H9 (cell line): ENCODE data around the gene NUDT16. TPM values are rescaled to one million over a fixed set of nuclear protein-coding genes. Genes with fewer than 3 reads are reported as not detected.

ENCODE experiments used
- DNase-seq: peaks from one replicate; pipeline ENCODE4 v3.0.0-alpha.2; 2017
- H2AFZ ChIP-seq: one replicate; pipeline ENCODE4 v1.6.1; 2013; ENCODE audit warnings: mild to moderate bottlenecking, low read length, control low read depth, moderate library complexity
- H2AK5ac ChIP-seq: 2 replicates; pipeline ENCODE4 v1.6.1; 2013; ENCODE audit warnings: low read length, control low read depth, mixed read lengths; ENCODE audit not compliant: insufficient read length
- H2BK120ac ChIP-seq: one replicate; pipeline ENCODE4 v1.6.1; 2013; ENCODE audit warnings: low read depth, mild to moderate bottlenecking, low read length, control low read depth, inconsistent platforms; ENCODE audit not compliant: poor library complexity, severe bottlenecking
- H2BK12ac ChIP-seq: 2 replicates; pipeline ENCODE4 v1.6.1; 2013; ENCODE audit warnings: low read length, control low read depth, mixed read lengths, low read depth; ENCODE audit not compliant: insufficient read length
- H2BK15ac ChIP-seq: 2 replicates; pipeline ENCODE4 v1.6.1; 2013; ENCODE audit warnings: low read depth, low read length, control low read depth
- H2BK20ac ChIP-seq: one replicate; pipeline ENCODE4 v1.6.1; 2013; ENCODE audit warnings: low read depth, mild to moderate bottlenecking, low read length, control low read depth, inconsistent platforms; ENCODE audit not compliant: poor library complexity, severe bottlenecking
- H2BK5ac ChIP-seq: 2 replicates; pipeline ENCODE4 v1.6.1; 2013; ENCODE audit warnings: low read length, control low read depth, mixed read lengths; ENCODE audit not compliant: insufficient read length
- H3K14ac ChIP-seq: 2 replicates; pipeline ENCODE4 v1.6.1; 2013; ENCODE audit warnings: low read length, control low read depth; ENCODE audit not compliant: insufficient read depth
- H3K18ac ChIP-seq: 2 replicates; pipeline ENCODE4 v1.6.1; 2013; ENCODE audit warnings: low read depth, mild to moderate bottlenecking, mixed read lengths, low read length, control low read depth; ENCODE audit not compliant: insufficient read length
- H3K23ac ChIP-seq: 2 replicates; pipeline ENCODE4 v1.6.1; 2013; ENCODE audit warnings: low read length, control low read depth, mixed read lengths, low read depth; ENCODE audit not compliant: insufficient read length
- H3K23me2 ChIP-seq: 2 replicates; pipeline ENCODE4 v1.6.1; 2013; ENCODE audit warnings: low read depth, mild to moderate bottlenecking, mixed read lengths, low read length, control low read depth; ENCODE audit not compliant: insufficient read length, poor library complexity, severe bottlenecking
- H3K27ac ChIP-seq: 2 replicates; pipeline ENCODE4 v1.5.1; 2013; ENCODE audit warnings: low read length, control low read depth, mixed read lengths, low read depth; ENCODE audit not compliant: insufficient read length
- H3K27me3 ChIP-seq: 2 replicates; pipeline ENCODE4 v1.6.1; 2013; ENCODE audit warnings: low read length, control low read depth, inconsistent platforms; ENCODE audit not compliant: insufficient read depth
- H3K4ac ChIP-seq: 2 replicates; pipeline ENCODE4 v1.6.1; 2013; ENCODE audit warnings: low read depth, mild to moderate bottlenecking, control low read depth, inconsistent platforms, low read length, moderate library complexity
- H3K4me1 ChIP-seq: 2 replicates; pipeline ENCODE4 v1.6.1; 2013; ENCODE audit warnings: low read length, control low read depth, inconsistent platforms; ENCODE audit not compliant: insufficient read depth
- H3K4me2 ChIP-seq: 2 replicates; pipeline ENCODE4 v1.6.1; 2013; ENCODE audit warnings: low read length, control low read depth, mixed read lengths; ENCODE audit not compliant: insufficient read length, insufficient read depth
- H3K56ac ChIP-seq: 2 replicates; pipeline ENCODE4 v1.6.1; 2013; ENCODE audit warnings: low read depth, mild to moderate bottlenecking, mixed read lengths, low read length, control low read depth; ENCODE audit not compliant: insufficient read length
- H3K79me1 ChIP-seq: 2 replicates; pipeline ENCODE4 v1.6.1; 2013; ENCODE audit warnings: low read depth, mild to moderate bottlenecking, moderate library complexity, low read length, control low read depth, inconsistent platforms; ENCODE audit not compliant: insufficient read depth, poor library complexity, severe bottlenecking
- H3K79me2 ChIP-seq: 2 replicates; pipeline ENCODE4 v1.6.1; 2013; ENCODE audit warnings: low read length, control low read depth, inconsistent platforms; ENCODE audit not compliant: insufficient read depth
- H3K9ac ChIP-seq: 2 replicates; pipeline ENCODE4 v1.6.1; 2013; ENCODE audit warnings: low read length, control low read depth, mixed read lengths; ENCODE audit not compliant: insufficient read length; ENCODE audit errors: extremely low read depth
- H3K9me3 ChIP-seq: one replicate; pipeline ENCODE4 v1.6.1; 2013; ENCODE audit warnings: low read depth, low read length, inconsistent platforms; ENCODE audit not compliant: control insufficient read depth
- H3T11ph ChIP-seq: one replicate; pipeline ENCODE4 v1.6.1; 2013; ENCODE audit warnings: mild to moderate bottlenecking, low read length, control low read depth, inconsistent platforms
- H4K20me1 ChIP-seq: one replicate; pipeline ENCODE4 v1.6.1; 2013; ENCODE audit not compliant: control insufficient read depth, insufficient read length, insufficient read depth
- H4K5ac ChIP-seq: 2 replicates; pipeline ENCODE4 v1.6.1; 2013; ENCODE audit warnings: low read depth, mild to moderate bottlenecking, mixed read lengths, low read length, control low read depth; ENCODE audit not compliant: insufficient read length
- H4K8ac ChIP-seq: replicated peaks from 2 replicates; pipeline ENCODE4 v1.6.1; 2013; ENCODE audit warnings: low read length, control low read depth, mixed read lengths, low read depth; ENCODE audit not compliant: insufficient read length
- H4K91ac ChIP-seq: 2 replicates; pipeline ENCODE4 v1.6.1; 2013; ENCODE audit warnings: low read depth, mild to moderate bottlenecking, moderate library complexity, mixed read lengths, low read length, control low read depth; ENCODE audit not compliant: insufficient read length
- H3K27ac Mint-ChIP-seq, 3 experiments: 2 replicates in 2 of 3; 3 replicates in 1 of 3; pipeline ENCODE4 v1.8.0; 2020 to 2021; ENCODE audit warnings: mixed read lengths in 3 of 3, mild to moderate bottlenecking in 1 of 3, moderate library complexity in 1 of 3
- H3K27me3 Mint-ChIP-seq: 2 replicates; pipeline ENCODE4 v1.8.0; 2021; ENCODE audit warnings: low read depth, mild to moderate bottlenecking, moderate library complexity, mixed read lengths
- H3K36me3 Mint-ChIP-seq, 3 experiments: 2 replicates in 2 of 3; 3 replicates in 1 of 3; pipeline ENCODE4 v1.8.0; 2020 to 2021; ENCODE audit warnings: low read depth in 3 of 3, mixed read lengths in 3 of 3; ENCODE audit not compliant: insufficient read depth in 1 of 3
- H3K4me1 Mint-ChIP-seq, 2 experiments: 2 replicates each; pipeline ENCODE4 v1.8.0; 2020; ENCODE audit warnings: mixed read lengths in 2 of 2
- H3K4me3 Mint-ChIP-seq, 2 experiments: 2 replicates in 1 of 2; 3 replicates in 1 of 2; pipeline ENCODE4 v1.8.0; 2020 to 2021; ENCODE audit warnings: mild to moderate bottlenecking in 2 of 2, mixed read lengths in 2 of 2, moderate library complexity in 1 of 2
- H3K9me3 Mint-ChIP-seq, 2 experiments: 2 replicates in 1 of 2; 3 replicates in 1 of 2; pipeline ENCODE4 v1.8.0; 2020; ENCODE audit warnings: mild to moderate bottlenecking in 2 of 2, mixed read lengths in 2 of 2, moderate library complexity in 1 of 2
- WGBS: extraction: QIAGEN DNeasy Blood & Tissue Kit; methylation state at CpG from one replicate; pipeline ENCODE4 v1.1.7; 2013; ENCODE audit warnings: missing lambda C conversion rate, low lambda C conversion rate, mixed read lengths; ENCODE audit not compliant: insufficient read length; ENCODE audit errors: extremely low coverage; 5-methylcytosine and 5-hydroxymethylcytosine counted together
- total RNA-seq: library from RNA; stranded (reverse); gene quantifications from 2 replicates; pipeline ENCODE4 v1.2.1, GENCODE V29; 2021
- TF ChIP-seq, protein P1 (sequence below): fragments of 200-600 bp; sonication (generic); conservative IDR thresholded peaks from 3 replicates; pipeline ENCODE4 v1.8.0; 2021; ENCODE audit warnings: antibody characterized with exemption, mild to moderate bottlenecking

Gene NUDT16
- total RNA-seq, 1 experiment from 2014 or later: 18.2 TPM

DNA sequence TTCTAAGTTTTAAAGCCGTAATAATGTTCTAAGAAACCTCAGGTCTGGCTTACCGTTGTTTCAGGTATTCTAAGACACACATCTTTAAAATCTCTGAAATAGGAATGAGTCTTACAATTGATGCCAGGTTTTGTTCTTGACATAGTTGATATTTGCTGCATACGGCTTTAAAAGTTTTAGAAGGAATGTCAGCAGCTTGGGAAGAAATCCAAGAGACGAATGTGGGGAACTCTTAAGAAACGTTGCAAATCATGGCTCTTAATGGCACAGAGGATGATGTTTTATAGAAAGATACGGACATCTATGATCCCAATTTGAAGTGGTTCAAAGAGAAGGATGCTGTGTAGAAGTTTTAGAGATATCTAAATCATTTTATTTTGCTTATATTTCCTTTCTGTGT, 11.5 kb downstream of the NUDT16 start:
- Histone ChIP-seq H4K8ac (no peak overlapping the region), H2BK120ac (no peak overlapping the region), H4K20me1 (no peaks in the 10 kb centered on the region), H2BK20ac (no peak overlapping the region), H3K79me1 (no peaks in the 10 kb centered on the region), H3K4me2 (no peak overlapping the region), H3T11ph (no peak overlapping the region), H3K27ac (no peak overlapping the region), H2BK15ac (no peak overlapping the region), H3K79me2 (no peaks in the 10 kb centered on the region), H4K5ac (no peak overlapping the region), H3K18ac (no peak overlapping the region), H3K4me1 (no peaks in the 10 kb centered on the region), H3K56ac (no peak overlapping the region), H3K9me3 (no peaks in the 10 kb centered on the region), H2BK12ac (no peak overlapping the region), H3K4ac (no peak overlapping the region), H2AFZ (no peak overlapping the region), H3K23ac (no peak overlapping the region), H3K23me2 (no peaks in the 10 kb centered on the region), H3K27me3 (no peaks in the 10 kb centered on the region), H3K14ac (no peak overlapping the region), H2AK5ac (no peak overlapping the region), H3K9ac (no peak overlapping the region), H4K91ac (no peak overlapping the region), H2BK5ac (no peak overlapping the region)
- TF ChIP-seq, protein P1, sequence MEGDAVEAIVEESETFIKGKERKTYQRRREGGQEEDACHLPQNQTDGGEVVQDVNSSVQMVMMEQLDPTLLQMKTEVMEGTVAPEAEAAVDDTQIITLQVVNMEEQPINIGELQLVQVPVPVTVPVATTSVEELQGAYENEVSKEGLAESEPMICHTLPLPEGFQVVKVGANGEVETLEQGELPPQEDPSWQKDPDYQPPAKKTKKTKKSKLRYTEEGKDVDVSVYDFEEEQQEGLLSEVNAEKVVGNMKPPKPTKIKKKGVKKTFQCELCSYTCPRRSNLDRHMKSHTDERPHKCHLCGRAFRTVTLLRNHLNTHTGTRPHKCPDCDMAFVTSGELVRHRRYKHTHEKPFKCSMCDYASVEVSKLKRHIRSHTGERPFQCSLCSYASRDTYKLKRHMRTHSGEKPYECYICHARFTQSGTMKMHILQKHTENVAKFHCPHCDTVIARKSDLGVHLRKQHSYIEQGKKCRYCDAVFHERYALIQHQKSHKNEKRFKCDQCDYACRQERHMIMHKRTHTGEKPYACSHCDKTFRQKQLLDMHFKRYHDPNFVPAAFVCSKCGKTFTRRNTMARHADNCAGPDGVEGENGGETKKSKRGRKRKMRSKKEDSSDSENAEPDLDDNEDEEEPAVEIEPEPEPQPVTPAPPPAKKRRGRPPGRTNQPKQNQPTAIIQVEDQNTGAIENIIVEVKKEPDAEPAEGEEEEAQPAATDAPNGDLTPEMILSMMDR: no peak
- no peak for DNase-seq
- Mint-ChIP-seq H3K27me3 (no peaks in the 10 kb centered on the region), H3K36me3 (no peaks in the 10 kb centered on the region), H3K4me3 (no peak overlapping the region), H3K9me3 (no peaks in the 10 kb centered on the region), H3K27ac (no peak overlapping the region), H3K4me1 (peaks cover 0 to 2% of the 10 kb centered on the region in 2 experiments; a peak in 1 of 4 replicates)
- no CpG with 5 or more reads among the region's 6 CpGs for WGBS
